Activated CD4-positive, alpha-beta T cell treated with anti-CD3 and anti-CD28 coated beads for 1 hour (primary cell): ENCODE results near the gene IGFL4.

ENCODE experiments used
- DNase-seq: peaks from one replicate; pipeline ENCODE4 v3.0.0-alpha.2; 2020

The IGFL4 gene

GRCh38 chr19:46018729-46019251 is 22.0 kb downstream of the IGFL4 start:
- DNase-seq: no peak

- DNase-seq: no peak
These were observed 22.7 kb downstream of the IGFL4 start for GRCh38 chr19:46017874-46018675.

- DNase-seq: no peak
These were observed 23.7 kb downstream of the IGFL4 start for GRCh38 chr19:46017095-46017429.

GRCh38 chr19:46016426-46017094 is 24.2 kb downstream of the IGFL4 start:
- peak; percentile 70 for DNase-seq

GRCh38 chr19:46015687-46016425 is 24.9 kb downstream of the IGFL4 start:
- no peak for DNase-seq

- peak; percentile 51 for DNase-seq
These were observed 25.7 kb downstream of the IGFL4 start for GRCh38 chr19:46014941-46015686.

- DNase-seq: no peak
These were observed 26.3 kb downstream of the IGFL4 start for GRCh38 chr19:46014534-46014933.

- DNase-seq: peak; percentile 46
These were observed 31.0 kb downstream of the IGFL4 start for GRCh38 chr19:46009530-46010510.

- no peak for DNase-seq
These were observed 34.4 kb downstream of the IGFL4 start for GRCh38 chr19:46006411-46006810.

GRCh38 chr19:46002678-46003275 is 38.0 kb downstream of the IGFL4 start:
- no peak for DNase-seq

GRCh38 chr19:46000491-46001246 is 40.1 kb downstream of the IGFL4 start:
- peak; percentile 61 for DNase-seq

- DNase-seq: no peak
These were observed 41.1 kb downstream of the IGFL4 start for GRCh38 chr19:45999653-46000121.

GRCh38 chr19:45998834-45999233 is 42.0 kb downstream of the IGFL4 start:
- no peak for DNase-seq

- no peak for DNase-seq
These were observed 43.9 kb downstream of the IGFL4 start for GRCh38 chr19:45996933-45997332.

GRCh38 chr19:45995715-45996385 is 45.0 kb downstream of the IGFL4 start:
- DNase-seq: no peak

- peak; percentile 94 for DNase-seq
These were observed 45.6 kb downstream of the IGFL4 start, which contains the start of gene CCDC61 for GRCh38 chr19:45994998-45995714. TSS of gene CCDC61 (plus strand) at chr19:45995467. CDS start at chr19:46003019, 7,552 bp downstream.

- no peak for DNase-seq
These were observed 46.3 kb downstream of the IGFL4 start for GRCh38 chr19:45994456-45994997.

GRCh38 chr19:45990113-45990728 is 50.6 kb downstream of the IGFL4 start:
- no peak for DNase-seq
